Subcutaneous preadipocyte (primary cell): ENCODE data around the gene CCBE1. TPM values are rescaled to one million over a fixed set of nuclear protein-coding genes. Genes with fewer than 3 reads are reported as not detected.

ENCODE experiments used
- total RNA-seq: library from RNA; depleted of rRNA; stranded (reverse); fragments of >200 nt; gene quantifications from 2 replicates; pipeline ENCODE4 v1.2.3, GENCODE V29; 2012

CCBE1 gene
- total RNA-seq, result 32.3 and 36.0 TPM in 2 replicates

GRCh38 chr18:59697236-59697932 lies at the start of gene CCBE1:
CCBE1 (minus strand) TSS chr18:59697423.

Other genes starting within 250 kb of the CCBE1 start
- gene PMAIP1, start 202.6 kb upstream of the CCBE1 start, total RNA-seq, result 11.4 and 11.7 TPM in 2 replicates